Measurements from ENCODE around the gene MYRFL. TPM values are rescaled to one million over a fixed set of nuclear protein-coding genes. Genes with fewer than 3 reads are reported as not detected.

MYRFL gene
- polyA plus RNA-seq, 2 donors = 0.08 TPM; not detected in 1

DNA sequence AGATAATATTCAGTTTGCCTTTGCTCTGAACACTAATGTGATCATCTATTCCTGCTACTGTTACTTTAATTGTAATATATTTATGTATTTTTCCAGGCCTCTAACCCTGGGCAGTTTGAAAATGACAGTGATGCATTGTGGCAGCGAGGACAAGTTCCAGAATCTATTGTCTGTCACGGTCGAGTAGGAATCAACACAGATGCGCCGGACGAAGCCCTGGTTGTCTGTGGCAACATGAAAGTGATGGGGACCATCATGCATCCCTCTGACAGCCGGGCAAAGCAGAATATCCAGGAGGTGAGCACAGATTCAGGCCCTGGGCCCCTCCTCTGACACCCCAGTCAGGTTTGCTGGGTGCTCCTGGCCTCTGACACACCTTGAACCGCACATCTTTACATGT lies 78.5 kb downstream of the MYRFL start:
- peaks cover 0 to 2% of the 10 kb centered on the region in 2 donors for H3K4me1 ChIP-seq (ENCODE audit: control insufficient read depth in 2 of 2, insufficient read depth in 2 of 2, low read length in 1 of 2)
- no peaks in the 10 kb centered on the region for H3K9me3 ChIP-seq (ENCODE audit: control insufficient read depth in 2 of 2, insufficient read depth in 1 of 2, low read depth in 1 of 2, low read length in 1 of 2)
- H3K36me3 ChIP-seq (ENCODE audit: control insufficient read depth in 2 of 2, insufficient read depth in 2 of 2, low read length in 1 of 2) = no peaks in the 10 kb centered on the region
- no peak overlapping the region for H3K4me3 ChIP-seq (ENCODE audit: low read depth in 1 of 2, low read length in 2 of 2)
- WGBS, 2 donors = 87 to 89% methylated on average over 8 of the region's 8 CpGs
- no peaks in the 10 kb centered on the region for H3K27me3 ChIP-seq (ENCODE audit: control insufficient read depth in 1 of 2, insufficient read depth in 2 of 2, low read length in 2 of 2)
- no peak overlapping the region for H3K27ac ChIP-seq (ENCODE audit: low read depth in 2 of 2, low read length in 1 of 2)

DNA sequence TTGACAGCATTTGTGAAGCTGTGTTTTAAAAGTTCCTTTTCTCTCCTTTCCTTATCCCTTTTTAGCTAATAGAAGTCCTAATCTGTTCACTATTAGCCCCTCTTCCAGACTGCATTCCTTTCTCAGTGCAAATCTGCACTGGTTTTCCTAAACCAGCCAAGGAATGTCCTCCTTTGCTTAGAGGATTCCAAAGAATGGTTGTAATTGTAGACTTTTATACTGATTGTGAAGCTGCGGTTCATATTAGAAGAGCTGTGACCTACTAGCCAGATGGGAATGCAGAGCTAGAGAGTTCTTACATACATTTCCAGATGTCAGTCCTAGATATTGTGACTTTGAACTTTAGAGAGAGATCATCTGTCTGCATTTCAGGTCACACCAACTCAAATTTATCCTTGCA lies 79.8 kb downstream of the MYRFL start:
- H3K4me3 ChIP-seq (ENCODE audit: low read depth in 1 of 2, low read length in 2 of 2) = no peak overlapping the region

DNA sequence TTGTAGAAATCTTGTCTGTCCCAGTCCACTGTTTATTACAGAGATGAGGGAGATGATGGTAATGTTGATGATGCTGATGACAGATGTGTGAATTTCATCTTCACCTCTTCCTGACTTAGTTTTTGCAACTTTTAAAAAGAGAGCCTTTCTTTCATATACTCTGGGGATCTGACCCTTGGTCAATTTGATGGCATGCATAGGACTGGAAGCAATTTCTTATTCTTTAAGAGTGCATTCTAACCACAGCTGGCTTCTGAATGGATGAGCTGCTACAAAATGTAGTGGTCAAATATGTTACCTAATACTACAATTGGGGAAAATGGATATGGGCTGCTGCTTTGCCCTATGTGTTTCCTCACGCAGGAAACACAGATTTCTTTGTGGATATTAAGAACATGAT lies 80.8 kb downstream of the MYRFL start:
- 90 to 97% methylated on average over 1 of the region's 1 CpG for WGBS, 2 donors
- peaks cover 0 to 2% of the 10 kb centered on the region in 2 donors for H3K4me1 ChIP-seq (ENCODE audit: control insufficient read depth in 2 of 2, insufficient read depth in 2 of 2, low read length in 1 of 2)
- no peak overlapping the region for H3K27ac ChIP-seq (ENCODE audit: low read depth in 2 of 2, low read length in 1 of 2)
- H3K4me3 ChIP-seq (ENCODE audit: low read depth in 1 of 2, low read length in 2 of 2) = no peak overlapping the region
- H3K27me3 ChIP-seq (ENCODE audit: control insufficient read depth in 1 of 2, insufficient read depth in 2 of 2, low read length in 2 of 2) = no peaks in the 10 kb centered on the region
- H3K9me3 ChIP-seq (ENCODE audit: control insufficient read depth in 2 of 2, insufficient read depth in 1 of 2, low read depth in 1 of 2, low read length in 1 of 2) = no peaks in the 10 kb centered on the region
- H3K36me3 ChIP-seq (ENCODE audit: control insufficient read depth in 2 of 2, insufficient read depth in 2 of 2, low read length in 1 of 2) = no peaks in the 10 kb centered on the region

More for the DNA sequence above, 79.8 kb downstream of the MYRFL start:
- 71 to 73% methylated on average over 1 of the region's 1 CpG for WGBS, 2 donors
- Histone ChIP-seq H3K36me3 (ENCODE audit: control insufficient read depth in 2 of 2, insufficient read depth in 2 of 2, low read length in 1 of 2) (no peaks in the 10 kb centered on the region), H3K9me3 (ENCODE audit: control insufficient read depth in 2 of 2, insufficient read depth in 1 of 2, low read depth in 1 of 2, low read length in 1 of 2) (no peaks in the 10 kb centered on the region), H3K4me1 (ENCODE audit: control insufficient read depth in 2 of 2, insufficient read depth in 2 of 2, low read length in 1 of 2) (peaks cover 0 to 2% of the 10 kb centered on the region in 2 donors), H3K27ac (ENCODE audit: low read depth in 2 of 2, low read length in 1 of 2) (no peak overlapping the region), H3K27me3 (ENCODE audit: control insufficient read depth in 1 of 2, insufficient read depth in 2 of 2, low read length in 2 of 2) (no peaks in the 10 kb centered on the region)

DNA sequence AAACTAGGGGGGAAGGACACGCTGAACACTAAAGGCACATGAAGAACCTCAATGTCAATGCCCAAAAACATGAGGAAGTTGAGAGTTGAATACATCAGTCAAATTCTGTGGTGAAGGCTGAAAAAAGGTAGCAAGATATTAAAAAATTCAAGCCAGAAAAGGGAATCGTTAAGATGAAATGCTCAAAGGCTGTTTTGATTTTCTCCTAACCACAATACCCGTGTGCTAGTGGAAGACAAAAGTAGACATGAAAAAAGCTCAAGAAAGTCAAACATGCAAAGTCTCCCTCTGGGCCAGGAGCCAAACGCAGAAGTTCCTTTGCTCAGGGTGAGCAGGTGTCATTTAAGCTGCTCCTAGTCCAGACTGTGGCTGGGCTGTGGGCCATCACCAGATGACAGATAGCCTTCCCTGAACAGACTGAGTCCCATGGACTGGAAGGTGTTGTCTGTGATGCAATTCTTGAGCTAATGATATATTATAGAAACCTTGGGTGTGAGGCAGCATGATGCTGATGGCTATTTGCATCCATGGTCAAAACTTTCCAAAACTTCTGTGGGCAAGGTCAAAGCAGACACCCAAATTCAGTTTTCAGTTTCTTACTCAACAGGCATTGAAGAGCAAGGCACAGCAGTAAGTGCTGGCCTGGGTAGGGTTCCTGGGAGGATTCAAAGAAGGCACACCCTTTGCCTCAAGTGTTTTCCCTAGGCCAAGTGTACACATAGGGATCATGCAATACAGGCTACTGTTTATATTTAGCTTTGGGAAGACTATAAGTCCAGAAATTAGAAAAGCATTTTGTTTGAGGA lies 81.6 kb downstream of the MYRFL start:
- H3K27me3 ChIP-seq (ENCODE audit: control insufficient read depth in 1 of 2, insufficient read depth in 2 of 2, low read length in 2 of 2) = no peaks in the 10 kb centered on the region
- H3K9me3 ChIP-seq (ENCODE audit: control insufficient read depth in 2 of 2, insufficient read depth in 1 of 2, low read depth in 1 of 2, low read length in 1 of 2) = no peaks in the 10 kb centered on the region
- 54 to 68% methylated on average over 4 of the region's 4 CpGs for WGBS, 2 donors
- H3K4me1 ChIP-seq (ENCODE audit: control insufficient read depth in 2 of 2, insufficient read depth in 2 of 2, low read length in 1 of 2) = peaks cover 0 to 2% of the 10 kb centered on the region in 2 donors
- H3K4me3 ChIP-seq (ENCODE audit: low read depth in 1 of 2, low read length in 2 of 2) = no peak overlapping the region
- no peak overlapping the region for H3K27ac ChIP-seq (ENCODE audit: low read depth in 2 of 2, low read length in 1 of 2)
- no peaks in the 10 kb centered on the region for H3K36me3 ChIP-seq (ENCODE audit: control insufficient read depth in 2 of 2, insufficient read depth in 2 of 2, low read length in 1 of 2)

DNA sequence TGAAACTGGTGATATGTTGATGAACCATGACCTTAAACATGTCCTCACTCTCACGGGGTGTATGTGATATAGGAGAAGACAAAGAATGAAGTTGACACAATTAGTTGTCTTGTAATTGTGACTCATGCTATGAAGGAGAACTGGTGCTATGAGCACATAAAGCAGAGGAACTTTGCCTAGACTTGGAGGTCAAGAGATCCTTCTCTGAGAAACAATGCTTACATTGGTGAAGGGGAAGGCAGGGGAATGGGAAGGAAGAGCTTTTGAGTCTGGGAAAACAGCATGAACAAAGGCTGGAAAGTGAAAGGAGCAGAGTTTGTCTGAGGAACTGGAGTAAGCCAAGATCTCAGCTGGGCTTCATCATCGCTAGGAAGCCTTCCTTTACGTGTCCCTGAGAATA lies 83.2 kb downstream of the MYRFL start:
- 63 to 73% methylated on average over 3 of the region's 3 CpGs for WGBS, 2 donors

DNA sequence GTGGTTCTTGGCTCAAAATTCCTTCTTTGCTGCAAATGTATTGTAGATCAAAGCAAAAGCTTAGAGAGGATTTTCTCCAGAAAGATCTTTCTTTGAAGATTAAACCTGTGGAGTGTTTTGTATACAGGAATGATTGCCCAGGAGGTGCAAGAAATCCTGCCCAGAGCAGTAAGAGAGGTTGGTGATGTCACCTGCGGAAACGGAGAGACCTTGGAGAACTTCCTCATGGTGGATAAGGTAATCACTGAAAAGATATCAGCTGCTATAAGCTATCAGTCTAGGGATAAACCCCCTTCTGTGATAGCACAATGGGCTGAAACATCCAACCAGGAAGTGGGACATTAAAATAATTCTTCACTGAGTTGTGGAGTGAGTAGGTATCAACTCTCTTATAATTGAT lies 85.7 kb downstream of the MYRFL start:
- no peaks in the 10 kb centered on the region for H3K36me3 ChIP-seq (ENCODE audit: control insufficient read depth in 2 of 2, insufficient read depth in 2 of 2, low read length in 1 of 2)
- no peaks in the 10 kb centered on the region for H3K9me3 ChIP-seq (ENCODE audit: control insufficient read depth in 2 of 2, insufficient read depth in 1 of 2, low read depth in 1 of 2, low read length in 1 of 2)
- H3K4me3 ChIP-seq (ENCODE audit: low read depth in 1 of 2, low read length in 2 of 2) = no peak overlapping the region
- H3K27ac ChIP-seq (ENCODE audit: low read depth in 2 of 2, low read length in 1 of 2) = no peak overlapping the region
- H3K27me3 ChIP-seq (ENCODE audit: control insufficient read depth in 1 of 2, insufficient read depth in 2 of 2, low read length in 2 of 2) = no peaks in the 10 kb centered on the region
- H3K4me1 ChIP-seq (ENCODE audit: control insufficient read depth in 2 of 2, insufficient read depth in 2 of 2, low read length in 1 of 2) = peaks cover 0 to 2% of the 10 kb centered on the region in 2 donors
- WGBS, 2 donors = 38 to 60% methylated on average over 2 of the region's 2 CpGs

More for the DNA sequence above, 83.2 kb downstream of the MYRFL start:
- Histone ChIP-seq H3K9me3 (ENCODE audit: control insufficient read depth in 2 of 2, insufficient read depth in 1 of 2, low read depth in 1 of 2, low read length in 1 of 2) (no peaks in the 10 kb centered on the region), H3K4me3 (ENCODE audit: low read depth in 1 of 2, low read length in 2 of 2) (no peak overlapping the region), H3K27ac (ENCODE audit: low read depth in 2 of 2, low read length in 1 of 2) (no peak overlapping the region), H3K4me1 (ENCODE audit: control insufficient read depth in 2 of 2, insufficient read depth in 2 of 2, low read length in 1 of 2) (peaks cover 0 to 2% of the 10 kb centered on the region in 2 donors), H3K27me3 (ENCODE audit: control insufficient read depth in 1 of 2, insufficient read depth in 2 of 2, low read length in 2 of 2) (no peaks in the 10 kb centered on the region), H3K36me3 (ENCODE audit: control insufficient read depth in 2 of 2, insufficient read depth in 2 of 2, low read length in 1 of 2) (no peaks in the 10 kb centered on the region)

DNA sequence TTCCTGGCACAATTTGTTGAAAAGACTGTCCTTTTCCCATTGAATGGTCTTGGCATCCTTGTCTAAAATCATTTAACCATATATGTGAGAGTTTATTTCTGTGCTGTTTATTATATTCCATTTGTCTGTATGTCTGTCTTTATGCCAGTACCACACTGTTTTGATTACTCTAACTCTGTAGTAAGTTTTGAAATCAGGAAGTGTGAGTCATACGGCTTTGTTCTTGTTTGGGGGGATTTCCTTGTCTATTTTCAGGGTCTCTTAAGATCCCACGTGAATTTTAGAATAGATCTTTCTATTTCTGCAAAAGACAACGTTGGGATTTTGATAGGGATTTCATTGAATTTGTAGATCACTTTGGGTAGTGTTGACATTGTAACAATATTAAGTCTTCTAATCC lies 88.5 kb downstream of the MYRFL start:
- Histone ChIP-seq H3K9me3 (ENCODE audit: control insufficient read depth in 2 of 2, insufficient read depth in 1 of 2, low read depth in 1 of 2, low read length in 1 of 2) (no peaks in the 10 kb centered on the region), H3K4me1 (ENCODE audit: control insufficient read depth in 2 of 2, insufficient read depth in 2 of 2, low read length in 1 of 2) (no peaks in the 10 kb centered on the region), H3K27ac (ENCODE audit: low read depth in 2 of 2, low read length in 1 of 2) (no peak overlapping the region), H3K36me3 (ENCODE audit: control insufficient read depth in 2 of 2, insufficient read depth in 2 of 2, low read length in 1 of 2) (no peaks in the 10 kb centered on the region), H3K27me3 (ENCODE audit: control insufficient read depth in 1 of 2, insufficient read depth in 2 of 2, low read length in 2 of 2) (no peaks in the 10 kb centered on the region), H3K4me3 (ENCODE audit: low read depth in 1 of 2, low read length in 2 of 2) (no peak overlapping the region)
- 55 to 58% methylated on average over 3 of the region's 3 CpGs for WGBS, 2 donors

DNA sequence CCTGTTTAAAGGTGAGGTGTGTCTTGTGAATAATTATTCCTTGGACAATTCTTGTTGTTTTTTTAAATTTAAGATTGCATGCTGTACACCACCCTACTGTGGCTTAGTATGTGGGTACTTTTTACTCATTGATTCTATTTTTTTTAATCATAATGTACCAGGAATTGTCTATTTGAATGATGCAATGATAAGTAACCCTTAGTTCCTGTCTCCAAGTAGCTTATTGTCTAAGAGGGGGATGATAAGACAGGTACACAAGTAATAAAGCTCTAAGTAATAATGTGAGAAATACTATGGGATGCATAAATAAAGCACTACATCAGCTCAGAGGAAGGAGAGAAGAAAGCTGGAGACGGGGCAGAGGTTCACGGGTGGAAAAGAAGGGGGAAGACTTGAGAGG lies 90.9 kb downstream of the MYRFL start:
- Histone ChIP-seq H3K9me3 (ENCODE audit: control insufficient read depth in 2 of 2, insufficient read depth in 1 of 2, low read depth in 1 of 2, low read length in 1 of 2) (no peaks in the 10 kb centered on the region), H3K4me3 (ENCODE audit: low read depth in 1 of 2, low read length in 2 of 2) (no peak overlapping the region), H3K27ac (ENCODE audit: low read depth in 2 of 2, low read length in 1 of 2) (no peak overlapping the region), H3K4me1 (ENCODE audit: control insufficient read depth in 2 of 2, insufficient read depth in 2 of 2, low read length in 1 of 2) (no peaks in the 10 kb centered on the region), H3K36me3 (ENCODE audit: control insufficient read depth in 2 of 2, insufficient read depth in 2 of 2, low read length in 1 of 2) (no peaks in the 10 kb centered on the region), H3K27me3 (ENCODE audit: control insufficient read depth in 1 of 2, insufficient read depth in 2 of 2, low read length in 2 of 2) (no peaks in the 10 kb centered on the region)
- WGBS, 2 donors = 91 to 96% methylated on average over 2 of the region's 2 CpGs

DNA sequence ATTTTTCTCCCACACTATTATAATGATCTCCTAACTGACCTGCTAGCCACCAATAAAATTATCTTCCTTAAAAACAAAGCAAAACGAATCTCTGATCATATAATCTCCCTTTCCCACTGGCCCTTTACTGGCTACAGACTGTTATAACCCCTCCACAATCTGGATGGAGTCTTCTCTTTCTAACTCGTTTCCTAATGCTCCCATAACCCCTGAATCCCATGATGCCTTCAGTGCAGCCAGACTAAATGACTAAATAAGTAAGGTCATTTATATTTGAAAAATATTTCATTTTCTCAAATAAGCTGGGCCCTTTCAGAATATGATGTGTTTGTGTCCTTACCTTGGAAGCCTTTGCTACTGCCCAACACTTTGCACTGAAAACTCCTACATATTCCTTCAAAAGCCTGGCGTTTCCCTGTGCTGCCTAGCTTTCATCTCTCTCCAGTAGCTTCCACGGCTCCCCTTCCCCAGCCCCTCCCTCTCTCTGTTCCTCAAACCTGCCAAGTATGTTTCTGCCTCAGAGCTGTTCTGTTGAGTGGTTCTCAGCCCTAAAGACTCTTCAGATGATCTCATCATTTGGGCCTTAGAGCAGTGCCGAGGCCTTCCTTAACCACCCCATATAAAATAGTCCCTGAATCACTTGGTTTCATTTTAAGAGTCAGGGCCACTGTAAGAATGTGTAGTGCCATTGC lies 91.7 kb downstream of the MYRFL start:
- Histone ChIP-seq H3K4me3 (ENCODE audit: low read depth in 1 of 2, low read length in 2 of 2) (no peak overlapping the region), H3K36me3 (ENCODE audit: control insufficient read depth in 2 of 2, insufficient read depth in 2 of 2, low read length in 1 of 2) (no peaks in the 10 kb centered on the region), H3K4me1 (ENCODE audit: control insufficient read depth in 2 of 2, insufficient read depth in 2 of 2, low read length in 1 of 2) (no peaks in the 10 kb centered on the region), H3K27ac (ENCODE audit: low read depth in 2 of 2, low read length in 1 of 2) (no peak overlapping the region), H3K27me3 (ENCODE audit: control insufficient read depth in 1 of 2, insufficient read depth in 2 of 2, low read length in 2 of 2) (no peaks in the 10 kb centered on the region), H3K9me3 (ENCODE audit: control insufficient read depth in 2 of 2, insufficient read depth in 1 of 2, low read depth in 1 of 2, low read length in 1 of 2) (no peaks in the 10 kb centered on the region)
- WGBS, 2 donors = 30 to 39% methylated on average over 5 of the region's 5 CpGs
